ENCODE measurements around the gene ATXN7L1. TPM values are rescaled to one million over a fixed set of nuclear protein-coding genes. Genes with fewer than 3 reads are reported as not detected.

The ATXN7L1 gene
- total RNA-seq, 1 experiment from 2014 or later = 29.9 TPM

GRCh38 chr7:105802604-105803428 lies 73.6 kb downstream of the ATXN7L1 start:
- H3K27ac ChIP-seq (ENCODE audit: low read depth, low read length, poor library complexity, severe bottlenecking) = no peak overlapping the region
- BruUV-seq (replicated peaks) = no TSS peak
- POLR2A ChIA-PET (ENCODE audit: low non-redundant PET) = no interaction called here
- CTCF ChIA-PET = no interaction called here
- H3K9me3 ChIP-seq (ENCODE audit: low read depth, low read length, poor library complexity, severe bottlenecking) = no peaks in the 10 kb centered on the region
- intact Hi-C loops (cut with micrococcal nuclease; ENCODE audit: unreplicated experiment) = no loop called here
- no peak for TF ChIP-seq EZH2 (IDR thresholded peaks at IDR 0.05; ENCODE audit: borderline replicate concordance, low read depth, low read length, poor library complexity, severe bottlenecking)
- no peak for TF ChIP-seq CTCF (conservative IDR thresholded peaks at IDR 0.05; ENCODE audit: low read depth, low read length)
- no peaks in the 10 kb centered on the region for H3K36me3 ChIP-seq (ENCODE audit: insufficient read depth, low read length, poor library complexity, severe bottlenecking)
- no peaks in the 10 kb centered on the region for H3K27me3 ChIP-seq (replicated peaks; ENCODE audit: insufficient read depth, low read depth, low read length, poor library complexity)
- H3K4me3 ChIP-seq (ENCODE audit: low read depth, low read length, poor library complexity, severe bottlenecking) = no peak overlapping the region
- DNase-seq (ENCODE audit: low spot score) = no peak
- H3K4me1 ChIP-seq (ENCODE audit: insufficient read depth, low read length, poor library complexity, severe bottlenecking) = no peaks in the 10 kb centered on the region

DNA sequence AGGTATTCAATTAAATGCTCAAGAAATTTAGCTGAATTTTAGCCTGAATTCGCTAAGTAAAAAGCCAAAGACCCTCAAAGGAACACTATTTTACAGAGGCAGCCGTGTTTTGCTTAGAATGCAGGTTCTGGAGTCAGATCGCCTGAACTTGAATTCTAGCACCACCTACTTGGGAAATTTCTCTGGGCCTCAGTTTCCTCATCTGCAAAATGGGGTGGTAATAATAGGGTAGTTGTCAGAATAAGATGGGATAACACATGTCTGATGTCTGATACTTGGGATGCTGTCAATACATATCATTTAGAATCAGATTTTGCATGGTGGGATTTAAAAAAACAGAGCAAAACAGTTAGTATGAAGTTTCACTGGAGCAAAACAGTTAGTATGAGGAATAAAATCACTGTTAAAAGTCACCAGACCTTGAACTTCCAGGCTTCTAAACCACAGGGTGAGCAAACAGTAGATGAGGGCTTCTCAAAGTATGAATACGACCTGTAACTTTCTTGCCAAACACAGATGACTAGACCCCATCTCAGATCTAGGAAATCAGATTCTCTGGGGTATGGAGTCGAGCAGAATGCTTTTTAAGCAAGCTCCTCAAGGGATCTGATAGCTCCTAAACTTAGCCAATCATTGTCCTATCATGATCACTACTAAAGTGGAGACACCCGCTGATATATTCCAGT lies 75.4 kb downstream of the ATXN7L1 start:
- H3K36me3 ChIP-seq (ENCODE audit: insufficient read depth, low read length, poor library complexity, severe bottlenecking) = no peaks in the 10 kb centered on the region
- no peaks in the 10 kb centered on the region for H3K9me3 ChIP-seq (ENCODE audit: low read depth, low read length, poor library complexity, severe bottlenecking)
- intact Hi-C loops (cut with micrococcal nuclease; ENCODE audit: unreplicated experiment) = no loop called here
- H3K27me3 ChIP-seq (replicated peaks; ENCODE audit: insufficient read depth, low read depth, low read length, poor library complexity) = no peaks in the 10 kb centered on the region
- no peaks in the 10 kb centered on the region for H3K4me1 ChIP-seq (ENCODE audit: insufficient read depth, low read length, poor library complexity, severe bottlenecking)
- ChIA-PET CTCF (no interaction called here), POLR2A (ENCODE audit: low non-redundant PET) (no interaction called here)
- H3K27ac ChIP-seq (ENCODE audit: low read depth, low read length, poor library complexity, severe bottlenecking) = no peak overlapping the region
- H3K4me3 ChIP-seq (ENCODE audit: low read depth, low read length, poor library complexity, severe bottlenecking) = no peak overlapping the region
- BruUV-seq (replicated peaks) = no TSS peak
- no peak for TF ChIP-seq CTCF (conservative IDR thresholded peaks at IDR 0.05; ENCODE audit: low read depth, low read length)
- no peak for TF ChIP-seq EZH2 (IDR thresholded peaks at IDR 0.05; ENCODE audit: borderline replicate concordance, low read depth, low read length, poor library complexity, severe bottlenecking)
- DNase-seq (ENCODE audit: low spot score) = no peak

DNA sequence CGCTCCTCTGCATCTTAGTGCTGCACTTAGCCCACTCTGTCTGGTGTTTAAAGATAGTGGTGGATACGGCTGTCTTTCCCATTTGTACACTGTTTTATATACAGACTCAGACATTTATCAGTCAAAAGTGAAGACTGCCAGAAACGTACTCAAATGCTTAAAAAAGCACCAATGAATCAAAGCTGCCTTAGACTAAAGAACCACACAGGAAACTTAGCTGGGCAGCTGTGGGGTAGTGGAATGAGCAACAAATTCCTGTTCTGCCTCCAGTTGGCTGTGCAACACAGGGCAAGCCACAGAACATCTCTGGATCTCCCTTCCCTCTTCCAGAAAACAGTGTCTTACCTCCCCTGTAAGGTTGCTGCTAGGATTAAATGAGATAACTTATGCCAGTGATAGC lies 76.0 kb downstream of the ATXN7L1 start:
- Histone ChIP-seq H3K27me3 (replicated peaks; ENCODE audit: insufficient read depth, low read depth, low read length, poor library complexity) (no peaks in the 10 kb centered on the region), H3K9me3 (ENCODE audit: low read depth, low read length, poor library complexity, severe bottlenecking) (no peaks in the 10 kb centered on the region), H3K27ac (ENCODE audit: low read depth, low read length, poor library complexity, severe bottlenecking) (no peak overlapping the region), H3K36me3 (ENCODE audit: insufficient read depth, low read length, poor library complexity, severe bottlenecking) (no peaks in the 10 kb centered on the region), H3K4me3 (ENCODE audit: low read depth, low read length, poor library complexity, severe bottlenecking) (no peak overlapping the region), H3K4me1 (ENCODE audit: insufficient read depth, low read length, poor library complexity, severe bottlenecking) (no peaks in the 10 kb centered on the region)
- POLR2A ChIA-PET (ENCODE audit: low non-redundant PET) = no interaction called here
- CTCF ChIA-PET = no interaction called here
- no TSS peak for BruUV-seq (replicated peaks)
- DNase-seq (ENCODE audit: low spot score) = no peak
- intact Hi-C loops (cut with micrococcal nuclease; ENCODE audit: unreplicated experiment) = no loop called here
- TF ChIP-seq CTCF (conservative IDR thresholded peaks at IDR 0.05; ENCODE audit: low read depth, low read length) (no peak), EZH2 (IDR thresholded peaks at IDR 0.05; ENCODE audit: borderline replicate concordance, low read depth, low read length, poor library complexity, severe bottlenecking) (no peak)
